Mesothelial cell of epicardium (in vitro differentiated cells): ENCODE measurements around the gene CRYBG3. TPM values are rescaled to one million over a fixed set of nuclear protein-coding genes. Genes with fewer than 3 reads are reported as not detected.

Source experiments
- DNase-seq, 2 experiments: peaks; one replicate each; pipeline ENCODE4 v3.0.0; 2021; ENCODE audit warnings: low spot score in 2 of 2; ENCODE audit not compliant: unreplicated experiment in 2 of 2
- H3K27ac Mint-ChIP-seq: 2 replicates; pipeline ENCODE4 v1.8.0; 2021; ENCODE audit warnings: mixed read lengths
- H3K27me3 Mint-ChIP-seq: 2 replicates; pipeline ENCODE4 v1.8.0; 2021; ENCODE audit warnings: low read depth, mixed read lengths
- H3K36me3 Mint-ChIP-seq: 2 replicates; pipeline ENCODE4 v1.8.0; 2021; ENCODE audit warnings: mixed read lengths
- H3K4me1 Mint-ChIP-seq: 2 replicates; pipeline ENCODE4 v1.8.0; 2021; ENCODE audit warnings: mixed read lengths
- H3K4me3 Mint-ChIP-seq: 2 replicates; pipeline ENCODE4 v1.8.0; 2021; ENCODE audit warnings: mild to moderate bottlenecking, moderate library complexity, mixed read lengths
- H3K9me3 Mint-ChIP-seq: 2 replicates; pipeline ENCODE4 v1.8.0; 2021; ENCODE audit warnings: mixed read lengths
- CTCF ChIP-seq: fragments of 200-600 bp; sonication (generic); IDR thresholded peaks from one replicate; pipeline ENCODE4 v1.5.0; 2021; ENCODE audit warnings: antibody characterized with exemption; ENCODE audit not compliant: unreplicated experiment
- total RNA-seq: library from RNA; stranded (reverse); gene quantifications from 3 replicates; pipeline ENCODE4 v1.2.1, GENCODE V29; 2021

The CRYBG3 gene
- total RNA-seq, 1 donor from 2014 or later = 6.8 TPM

DNA sequence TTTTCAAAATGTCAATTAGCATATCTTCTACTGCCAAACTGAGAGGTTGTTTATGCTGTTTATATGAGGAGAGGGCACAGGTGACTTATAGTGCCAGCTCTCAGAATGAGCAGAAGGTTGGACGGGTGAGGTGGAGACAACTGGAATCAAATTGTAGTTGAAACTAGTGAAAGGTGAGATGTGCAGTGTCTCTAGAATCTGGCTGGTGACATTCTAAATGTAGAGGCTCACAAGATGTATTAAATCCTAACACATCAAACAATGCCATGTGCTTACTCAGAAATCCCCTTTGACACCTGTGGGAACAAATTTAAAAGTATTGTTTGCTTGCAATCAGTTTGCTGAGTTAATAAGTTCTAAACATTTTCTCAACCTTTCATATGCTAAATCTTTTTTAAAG, 40.8 kb downstream of the CRYBG3 start:
- TF ChIP-seq CTCF = no peak
- Mint-ChIP-seq H3K27ac (no peak overlapping the region), H3K4me3 (no peak overlapping the region), H3K27me3 (no peaks in the 10 kb centered on the region), H3K4me1 (no peaks in the 10 kb centered on the region), H3K36me3 (no peaks in the 10 kb centered on the region), H3K9me3 (peaks cover 4% of the 10 kb centered on the region)
- DNase-seq = no peak

DNA sequence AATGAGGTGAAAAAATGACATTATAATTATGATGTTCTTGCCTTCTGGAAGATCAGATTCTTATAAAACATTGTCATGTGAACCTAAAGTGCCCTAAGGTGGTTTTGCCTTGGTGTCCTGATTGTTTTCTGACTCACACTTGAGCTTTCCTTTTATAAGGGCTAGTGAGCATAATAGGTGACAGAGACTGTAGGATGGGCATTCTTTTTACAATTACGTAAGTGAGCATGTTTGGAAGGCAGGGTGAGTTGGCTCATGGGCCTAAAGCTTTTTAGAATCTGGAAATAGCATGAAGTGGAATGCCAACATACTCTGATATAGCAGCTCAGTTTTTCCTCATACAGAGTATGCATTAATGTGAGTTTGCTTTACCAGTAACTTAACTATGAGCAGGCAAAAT, 41.2 kb downstream of the CRYBG3 start:
- no peak for DNase-seq
- no peaks in the 10 kb centered on the region for H3K9me3 Mint-ChIP-seq
- no peaks in the 10 kb centered on the region for H3K36me3 Mint-ChIP-seq
- H3K27ac Mint-ChIP-seq = no peak overlapping the region
- no peaks in the 10 kb centered on the region for H3K4me1 Mint-ChIP-seq
- no peak overlapping the region for H3K4me3 Mint-ChIP-seq
- TF ChIP-seq CTCF = no peak
- H3K27me3 Mint-ChIP-seq = no peaks in the 10 kb centered on the region

GRCh38 chr3:97863775-97864174, 42.0 kb downstream of the CRYBG3 start:
- no peak for TF ChIP-seq CTCF

DNA sequence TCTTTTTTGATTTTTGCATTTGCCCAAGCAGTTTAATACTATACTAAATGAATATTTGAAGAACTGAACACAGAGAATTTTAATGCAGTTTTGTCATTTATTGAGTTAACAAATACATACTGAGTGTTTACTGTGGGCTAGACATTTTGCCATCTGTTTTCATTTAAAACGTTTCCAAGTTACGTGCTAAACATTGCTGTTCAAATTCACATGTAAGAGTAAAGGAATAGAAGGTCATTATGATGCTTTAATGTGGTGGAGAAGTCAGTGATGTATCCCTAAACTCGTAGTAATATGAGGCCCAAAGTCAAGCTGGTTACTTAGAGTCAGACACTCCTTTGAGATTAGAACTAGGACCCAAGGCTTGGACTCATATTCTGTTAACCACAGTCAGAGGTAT, 49.4 kb downstream of the CRYBG3 start:
- Mint-ChIP-seq H3K36me3 (no peaks in the 10 kb centered on the region), H3K27me3 (peaks cover 5% of the 10 kb centered on the region), H3K4me3 (no peak overlapping the region), H3K27ac (no peak overlapping the region), H3K4me1 (peaks cover 10% of the 10 kb centered on the region), H3K9me3 (peaks cover 14% of the 10 kb centered on the region)
- TF ChIP-seq CTCF = no peak
- DNase-seq = no peak

More at GRCh38 chr3:97863775-97864174, 42.0 kb downstream of the CRYBG3 start:
- Mint-ChIP-seq H3K9me3 (no peaks in the 10 kb centered on the region), H3K27ac (no peak overlapping the region), H3K4me3 (no peak overlapping the region), H3K27me3 (no peaks in the 10 kb centered on the region), H3K36me3 (no peaks in the 10 kb centered on the region), H3K4me1 (no peaks in the 10 kb centered on the region)
- no peak for DNase-seq

DNA sequence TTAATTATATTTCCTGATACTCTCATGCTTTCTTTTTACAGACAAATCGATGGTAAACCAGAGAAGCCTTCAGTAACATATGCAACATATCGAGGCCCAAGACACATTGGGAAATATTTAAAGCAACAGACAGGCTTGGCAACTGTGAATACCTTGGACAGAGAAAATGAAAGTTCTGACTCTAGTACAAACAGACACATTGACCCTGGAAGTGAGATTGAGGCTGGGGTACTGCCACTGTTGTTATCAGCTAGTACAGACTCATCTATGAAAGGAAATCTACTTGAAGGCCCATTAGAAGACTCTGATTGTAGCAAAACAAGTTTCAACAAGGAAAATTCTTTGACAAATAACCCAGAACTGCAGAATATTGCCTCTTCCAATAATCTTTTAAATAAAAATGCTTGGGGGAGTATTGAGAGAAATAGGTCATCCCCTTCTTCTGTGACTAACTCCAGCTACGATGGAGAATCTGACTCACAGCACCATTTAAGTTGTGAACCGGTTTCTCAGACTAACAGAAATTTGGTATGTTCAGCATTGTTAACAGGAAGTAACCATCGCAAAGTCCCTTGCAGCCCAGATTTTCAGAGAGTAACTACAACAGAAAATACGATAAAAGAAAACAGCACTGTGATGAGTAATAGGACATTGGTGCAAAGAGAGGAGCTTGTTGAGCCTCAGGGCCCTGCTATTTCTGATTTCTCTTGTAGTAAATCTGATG, 50.2 kb downstream of the CRYBG3 start:
- peaks cover 20% of the 10 kb centered on the region for H3K9me3 Mint-ChIP-seq
- H3K36me3 Mint-ChIP-seq = no peaks in the 10 kb centered on the region
- no peak for DNase-seq
- TF ChIP-seq CTCF = no peak
- H3K4me1 Mint-ChIP-seq = peaks cover 10% of the 10 kb centered on the region
- H3K27ac Mint-ChIP-seq = no peak overlapping the region
- peaks cover 7% of the 10 kb centered on the region for H3K27me3 Mint-ChIP-seq
- no peak overlapping the region for H3K4me3 Mint-ChIP-seq

GRCh38 chr3:97872525-97873042, 50.8 kb downstream of the CRYBG3 start:
- Mint-ChIP-seq H3K36me3 (no peaks in the 10 kb centered on the region), H3K27me3 (peaks cover 7% of the 10 kb centered on the region), H3K9me3 (peaks cover 20% of the 10 kb centered on the region), H3K4me3 (no peak overlapping the region), H3K27ac (no peak overlapping the region), H3K4me1 (peaks cover 10% of the 10 kb centered on the region)
- no peak for DNase-seq
- no peak for TF ChIP-seq CTCF
